Naive thymus-derived CD4-positive, alpha-beta T cell (primary cell): ENCODE data around the gene VASH2. TPM values are rescaled to one million over a fixed set of nuclear protein-coding genes. Genes with fewer than 3 reads are reported as not detected.

ENCODE experiments used
- ATAC-seq: fragments of 150-1000 bp; cut with Tn5 transposase; 2 replicates; pipeline ENCODE4 v1.10.0; 2021; ENCODE audit warnings: mild to moderate bottlenecking, moderate library complexity
- CTCF ChIA-PET: fragments of 350-600 bp; sonication (Branson Sonifier 250); formaldehyde crosslinking; loops from one replicate; lab custom pipeline; 2021; ENCODE audit warnings: antibody characterized with exemption; lab: Charles Lee
- POLR2A ChIA-PET: fragments of 350-600 bp; sonication (Branson Sonifier 250); formaldehyde crosslinking; loops from one replicate; lab custom pipeline; 2021; ENCODE audit warnings: antibody characterized with exemption, inconsistent platforms; lab: Charles Lee
- DNase-seq, 9 donors: peaks; one replicate each; pipeline versions ENCODE4 v3.0.0 to v3.0.0-alpha.2; 2020 to 2022; ENCODE audit warnings: mixed read lengths in 1 of 9
- H3K27ac ChIP-seq: one replicate; pipeline ENCODE4 v1.7.0; 2013; ENCODE audit warnings: mild to moderate bottlenecking, low read depth, low read length, moderate library complexity
- H3K27me3 ChIP-seq, 2 donors: one replicate each; pipeline ENCODE4 v1.7.0; 2013; ENCODE audit warnings: low read length in 2 of 2, mild to moderate bottlenecking in 2 of 2, moderate library complexity in 2 of 2; ENCODE audit not compliant: control insufficient read depth in 2 of 2, insufficient read depth in 2 of 2
- H3K36me3 ChIP-seq, 3 experiments: 1 replicate in 2 of 3; 2 replicates in 1 of 3; pipeline ENCODE4 v1.7.0; 2013; ENCODE audit warnings: low read length in 3 of 3, mild to moderate bottlenecking in 3 of 3, moderate library complexity in 1 of 3; ENCODE audit not compliant: insufficient read depth in 3 of 3, control insufficient read depth in 2 of 3
- H3K4me1 ChIP-seq, 2 donors: one replicate each; pipeline ENCODE4 v1.7.0; 2013; ENCODE audit warnings: low read length in 2 of 2, mild to moderate bottlenecking in 2 of 2, moderate library complexity in 1 of 2; ENCODE audit not compliant: control insufficient read depth in 2 of 2, insufficient read depth in 2 of 2
- H3K4me3 ChIP-seq: 2 replicates; pipeline ENCODE4 v1.7.0; 2013; ENCODE audit warnings: mild to moderate bottlenecking, low read length
- H3K9me3 ChIP-seq, 3 experiments: 1 replicate in 2 of 3; 2 replicates in 1 of 3; pipeline ENCODE4 v1.7.0; 2013; ENCODE audit warnings: low read length in 3 of 3; ENCODE audit not compliant: control insufficient read depth in 2 of 3
- H3K27ac Mint-ChIP-seq, 9 donors: one replicate each; pipeline ENCODE4 v1.8.0; 2020 to 2022; ENCODE audit warnings: mixed read lengths in 9 of 9, mild to moderate bottlenecking in 8 of 9, moderate library complexity in 5 of 9, inconsistent platforms in 2 of 9
- H3K27me3 Mint-ChIP-seq, 5 donors: one replicate each; pipeline ENCODE4 v1.8.0; 2021 to 2022; ENCODE audit warnings: mixed read lengths in 5 of 5, mild to moderate bottlenecking in 1 of 5
- H3K36me3 Mint-ChIP-seq, 5 donors: one replicate each; pipeline ENCODE4 v1.8.0; 2020 to 2022; ENCODE audit warnings: mixed read lengths in 5 of 5, mild to moderate bottlenecking in 3 of 5, inconsistent platforms in 1 of 5
- H3K4me1 Mint-ChIP-seq, 7 donors: one replicate each; pipeline ENCODE4 v1.8.0; 2020 to 2022; ENCODE audit warnings: mixed read lengths in 7 of 7, mild to moderate bottlenecking in 3 of 7, inconsistent platforms in 1 of 7
- H3K4me3 Mint-ChIP-seq, 10 donors: one replicate each; pipeline ENCODE4 v1.8.0; 2020 to 2022; ENCODE audit warnings: mild to moderate bottlenecking in 10 of 10, mixed read lengths in 10 of 10, moderate library complexity in 6 of 10, inconsistent platforms in 2 of 10
- H3K9me3 Mint-ChIP-seq, 11 donors: one replicate each; pipeline ENCODE4 v1.8.0; 2020 to 2022; ENCODE audit warnings: mixed read lengths in 11 of 11, mild to moderate bottlenecking in 4 of 11, inconsistent platforms in 1 of 11, moderate library complexity in 1 of 11
- intact Hi-C, 2 donors: fragments of 100-400 bp; cut with micrococcal nuclease; formaldehyde crosslinking; loops; one replicate each; pipeline ENCODE4 v1.15.1; 2023
- polyA plus RNA-seq, 2 donors: library from polyadenylated mRNA; unstranded; fragments of 300-500 nt; fragmentation: Illumina TruSeq; gene quantifications; one replicate each; pipeline ENCODE4 v1.2.3, GENCODE V29; 2021
- total RNA-seq, 6 experiments: library from RNA in 5 of 6; stranded (reverse) in 5 of 6; gene quantifications; 1 replicate in 5 of 6; 2 replicates in 1 of 6; pipeline ENCODE4 v1.2.3 and lab custom pipeline; 2021 to 2026

The VASH2 gene
- total and polyA plus RNA-seq, 7 experiments from 2014 or later: 0.73 to 1.1 TPM; not detected in 5

DNA sequence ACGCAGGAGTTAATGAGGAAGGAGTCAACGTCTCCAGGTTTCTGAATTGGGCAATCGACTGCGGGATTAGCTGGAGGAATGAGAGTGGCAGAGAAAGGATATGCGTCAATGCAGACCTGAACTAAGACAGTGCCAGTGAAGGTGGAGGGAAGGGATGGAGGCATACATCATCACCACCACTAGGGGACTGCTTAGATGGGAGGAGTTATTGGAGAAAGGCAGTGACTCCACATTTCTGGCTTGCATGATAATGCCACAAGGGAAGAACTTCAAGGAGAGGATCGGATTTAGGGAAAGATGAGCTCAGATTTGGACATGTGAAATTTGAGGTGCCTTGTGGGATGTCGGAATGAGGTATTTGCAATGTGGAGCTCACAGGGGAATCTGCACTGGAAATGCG is 17.5 kb downstream of the VASH2 start:
- Histone ChIP-seq H3K27ac (no peak overlapping the region), H3K27me3 (peaks cover 0 to 4% of the 10 kb centered on the region in 2 donors), H3K4me1 (no peaks in the 10 kb centered on the region), H3K4me3 (no peak overlapping the region), H3K36me3 (no peaks in the 10 kb centered on the region), H3K9me3 (no peaks in the 10 kb centered on the region)
- no peak overlapping the region for H3K27ac Mint-ChIP-seq
- peaks cover 0 to 1% (median 0%) of the 10 kb centered on the region in 11 donors for H3K9me3 Mint-ChIP-seq
- H3K36me3 Mint-ChIP-seq: peaks cover 0 to 3% (median 0%) of the 10 kb centered on the region in 5 donors
- ChIA-PET CTCF (no interaction called here), POLR2A (no interaction called here)
- ATAC-seq (no peak), DNase-seq (no peak)
- peaks cover 13 to 38% (median 13%) of the 10 kb centered on the region in 5 donors for H3K27me3 Mint-ChIP-seq
- intact Hi-C loops: no loop called here
- peaks cover 0 to 5% (median 0%) of the 10 kb centered on the region in 7 donors for H3K4me1 Mint-ChIP-seq
- no peak overlapping the region for H3K4me3 Mint-ChIP-seq

DNA sequence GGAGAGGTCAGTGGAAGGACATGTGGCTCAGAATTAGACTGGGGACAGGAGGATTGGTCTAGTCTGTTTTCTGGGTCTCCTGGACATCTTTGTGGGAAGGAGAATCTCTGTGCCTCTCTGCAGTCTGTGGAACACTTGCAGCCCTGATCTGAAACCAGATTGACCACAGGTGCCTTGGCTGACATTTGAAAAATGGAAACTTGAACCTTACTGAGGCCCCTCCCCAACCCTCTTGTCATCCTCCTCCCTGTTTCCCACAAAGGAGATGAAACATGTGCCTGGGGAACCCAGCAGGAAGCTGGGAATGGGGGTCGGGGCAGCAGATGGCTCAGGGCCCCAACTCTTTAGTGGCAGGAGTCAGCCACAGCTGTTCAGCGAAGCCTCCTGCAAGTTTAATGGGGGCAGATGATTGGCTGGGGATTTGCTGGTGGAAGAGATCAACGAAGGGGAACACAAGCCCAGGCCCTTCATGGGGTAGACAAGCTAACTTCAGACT is 18.1 kb downstream of the VASH2 start:
- H3K9me3 Mint-ChIP-seq: peaks cover 0 to 1% (median 0%) of the 10 kb centered on the region in 11 donors
- no peaks in the 10 kb centered on the region for H3K9me3 ChIP-seq
- peaks cover 0 to 4% of the 10 kb centered on the region in 2 donors for H3K27me3 ChIP-seq
- H3K36me3 ChIP-seq: no peaks in the 10 kb centered on the region
- no peak overlapping the region for H3K4me3 ChIP-seq
- no peak overlapping the region for H3K27ac Mint-ChIP-seq
- peaks cover 0 to 5% (median 0%) of the 10 kb centered on the region in 7 donors for H3K4me1 Mint-ChIP-seq
- H3K36me3 Mint-ChIP-seq: peaks cover 0 to 3% (median 0%) of the 10 kb centered on the region in 5 donors
- no peak overlapping the region for H3K4me3 Mint-ChIP-seq
- POLR2A ChIA-PET: no interaction called here
- no peaks in the 10 kb centered on the region for H3K4me1 ChIP-seq
- intact Hi-C loops: no loop called here
- H3K27me3 Mint-ChIP-seq: peaks cover 13 to 40% (median 13%) of the 10 kb centered on the region in 5 donors
- no peak for DNase-seq
- no peak overlapping the region for H3K27ac ChIP-seq
- ATAC-seq: no peak
- CTCF ChIA-PET: no interaction called here

DNA sequence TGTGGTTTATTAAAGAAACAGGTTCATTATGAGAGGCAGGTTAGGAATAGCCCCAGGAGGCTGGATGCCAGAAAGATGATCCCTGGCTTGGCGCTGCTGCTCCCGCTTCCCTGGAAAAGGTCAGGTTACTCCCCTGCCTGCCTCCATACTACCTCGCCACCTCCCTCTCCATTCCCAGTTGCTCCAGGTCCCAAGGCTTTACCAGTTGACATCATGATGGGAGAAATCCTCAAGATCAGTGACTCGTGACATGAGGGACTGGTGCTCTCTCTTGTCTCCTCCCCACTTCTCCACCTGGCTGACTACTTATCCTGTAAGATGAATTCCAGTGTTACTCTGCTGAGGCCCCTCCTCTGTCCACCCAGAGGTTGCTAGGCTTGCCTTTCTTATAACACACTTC is 19.7 kb downstream of the VASH2 start:
- Histone ChIP-seq H3K36me3 (no peaks in the 10 kb centered on the region), H3K9me3 (no peaks in the 10 kb centered on the region), H3K4me3 (no peak overlapping the region), H3K27me3 (peaks cover 0 to 4% of the 10 kb centered on the region in 2 donors), H3K27ac (no peak overlapping the region), H3K4me1 (no peaks in the 10 kb centered on the region)
- intact Hi-C loops: no loop called here
- Mint-ChIP-seq H3K36me3 (peaks cover 0 to 3% (median 0%) of the 10 kb centered on the region in 5 donors), H3K9me3 (no peaks in the 10 kb centered on the region), H3K27me3 (peaks cover 8 to 35% (median 13%) of the 10 kb centered on the region in 5 donors), H3K4me3 (no peak overlapping the region), H3K27ac (no peak overlapping the region), H3K4me1 (peaks cover 0 to 5% (median 0%) of the 10 kb centered on the region in 7 donors)
- DNase-seq (no peak), ATAC-seq (no peak)
- POLR2A ChIA-PET: no interaction called here
- CTCF ChIA-PET: no interaction called here

DNA sequence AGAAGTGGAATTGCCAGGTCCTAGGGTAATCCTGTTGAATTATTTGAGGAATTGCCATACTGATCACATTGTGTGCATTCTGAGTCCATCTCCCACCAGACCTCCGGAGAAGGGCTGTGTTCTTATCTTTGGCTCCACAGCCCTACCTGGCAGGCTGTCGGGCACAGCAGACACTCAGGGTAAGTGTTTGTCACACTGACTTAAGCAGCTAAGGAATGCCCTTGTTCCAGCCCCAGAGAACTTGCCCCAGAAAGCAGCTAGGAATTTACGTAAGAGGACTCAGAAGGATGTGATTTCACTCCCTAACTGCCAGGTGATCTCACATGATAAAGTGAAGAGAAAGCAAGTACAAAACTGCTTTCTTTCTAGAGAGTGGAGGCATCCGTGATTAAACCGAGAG is 21.0 kb downstream of the VASH2 start:
- no peak overlapping the region for H3K4me3 Mint-ChIP-seq
- DNase-seq (no peak), ATAC-seq (no peak)
- peaks cover 4 to 28% (median 11%) of the 10 kb centered on the region in 5 donors for H3K27me3 Mint-ChIP-seq
- Histone ChIP-seq H3K27ac (no peak overlapping the region), H3K27me3 (no peaks in the 10 kb centered on the region), H3K9me3 (no peaks in the 10 kb centered on the region), H3K36me3 (no peaks in the 10 kb centered on the region), H3K4me3 (no peak overlapping the region), H3K4me1 (no peaks in the 10 kb centered on the region)
- peaks cover 0 to 5% (median 3%) of the 10 kb centered on the region in 7 donors for H3K4me1 Mint-ChIP-seq
- intact Hi-C loops: no loop called here
- ChIA-PET POLR2A (no interaction called here), CTCF (no interaction called here)
- no peaks in the 10 kb centered on the region for H3K9me3 Mint-ChIP-seq
- no peak overlapping the region for H3K27ac Mint-ChIP-seq
- peaks cover 0 to 3% (median 0%) of the 10 kb centered on the region in 5 donors for H3K36me3 Mint-ChIP-seq

DNA sequence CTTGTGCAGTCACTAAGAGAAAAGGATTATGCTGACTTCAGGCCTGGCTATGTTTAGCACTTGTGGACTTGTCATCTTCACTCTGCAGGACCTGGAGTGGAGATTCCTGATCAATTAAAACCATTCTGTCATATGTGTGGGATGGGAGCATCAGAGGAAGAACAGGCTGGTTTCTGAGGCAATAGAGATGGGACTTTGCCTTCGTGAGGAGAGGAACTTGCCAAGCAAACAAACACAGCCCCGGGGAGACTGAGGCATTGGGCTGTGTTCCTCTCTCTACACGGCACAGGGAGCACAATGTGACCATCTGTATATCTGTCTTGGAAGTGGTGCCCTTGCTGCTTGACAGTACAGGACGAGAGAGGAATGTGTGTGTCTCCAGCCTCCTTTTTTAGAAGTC is 23.1 kb downstream of the VASH2 start:
- H3K4me1 Mint-ChIP-seq: peaks cover 0 to 3% (median 0%) of the 10 kb centered on the region in 7 donors
- peaks cover 0 to 17% (median 4%) of the 10 kb centered on the region in 5 donors for H3K27me3 Mint-ChIP-seq
- Histone ChIP-seq H3K9me3 (no peaks in the 10 kb centered on the region), H3K4me3 (no peak overlapping the region), H3K4me1 (no peaks in the 10 kb centered on the region), H3K36me3 (no peaks in the 10 kb centered on the region), H3K27me3 (no peaks in the 10 kb centered on the region), H3K27ac (no peak overlapping the region)
- DNase-seq (no peak), ATAC-seq (no peak)
- CTCF ChIA-PET: no interaction called here
- POLR2A ChIA-PET: no interaction called here
- intact Hi-C loops: no loop called here
- no peak overlapping the region for H3K4me3 Mint-ChIP-seq
- H3K9me3 Mint-ChIP-seq: no peaks in the 10 kb centered on the region
- H3K27ac Mint-ChIP-seq: no peak overlapping the region
- H3K36me3 Mint-ChIP-seq: no peaks in the 10 kb centered on the region

DNA sequence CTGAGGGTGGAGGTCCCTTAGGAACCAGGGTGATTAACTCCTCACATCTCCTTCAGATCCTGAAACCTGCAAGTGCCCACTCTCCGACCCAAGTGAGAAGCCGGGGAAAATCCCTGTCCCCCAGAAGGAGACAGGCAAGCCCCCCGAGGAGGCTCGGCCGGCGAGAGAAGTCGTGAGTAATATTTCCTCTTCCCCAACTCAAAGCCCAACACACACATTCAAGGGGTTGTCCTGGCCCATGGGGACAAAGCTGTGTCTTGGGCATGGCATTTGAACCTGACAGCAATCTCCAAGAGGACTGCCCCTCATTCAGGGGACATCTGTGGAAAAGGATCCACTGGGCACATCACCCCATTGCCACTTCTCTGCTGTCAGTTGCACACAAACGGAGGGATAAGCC is 23.6 kb downstream of the VASH2 start:
- POLR2A ChIA-PET: no interaction called here
- Mint-ChIP-seq H3K27ac (no peak overlapping the region), H3K36me3 (no peaks in the 10 kb centered on the region), H3K27me3 (peaks cover 0 to 22% (median 4%) of the 10 kb centered on the region in 5 donors), H3K4me3 (no peak overlapping the region), H3K4me1 (peaks cover 0 to 6% (median 0%) of the 10 kb centered on the region in 7 donors), H3K9me3 (no peaks in the 10 kb centered on the region)
- intact Hi-C loops: no loop called here
- CTCF ChIA-PET: no interaction called here
- no peaks in the 10 kb centered on the region for H3K36me3 ChIP-seq
- DNase-seq: no peak
- no peaks in the 10 kb centered on the region for H3K4me1 ChIP-seq
- no peaks in the 10 kb centered on the region for H3K27me3 ChIP-seq
- no peak overlapping the region for H3K4me3 ChIP-seq
- no peak for ATAC-seq
- no peaks in the 10 kb centered on the region for H3K9me3 ChIP-seq
- H3K27ac ChIP-seq: no peak overlapping the region

DNA sequence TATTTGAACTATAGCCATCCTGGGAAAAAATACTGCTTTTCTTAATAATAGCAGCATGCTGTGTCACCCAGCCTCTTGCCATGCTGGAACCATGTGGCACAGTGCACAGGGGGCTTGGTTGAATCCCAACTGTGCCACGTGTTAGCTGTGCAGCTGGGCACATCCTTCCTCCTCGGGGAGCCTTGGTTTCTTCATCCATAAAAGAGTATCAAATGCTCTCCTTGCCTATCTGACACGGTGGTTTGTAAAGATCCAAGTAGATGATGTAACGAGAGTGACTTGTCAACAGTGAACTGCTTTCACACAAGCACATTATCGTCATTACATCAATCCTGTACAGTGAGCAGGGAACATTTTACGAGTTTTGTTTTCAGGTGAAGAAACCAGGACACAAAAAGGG is 24.4 kb downstream of the VASH2 start:
- Histone ChIP-seq H3K27me3 (no peaks in the 10 kb centered on the region), H3K4me3 (no peak overlapping the region), H3K4me1 (no peaks in the 10 kb centered on the region), H3K9me3 (no peaks in the 10 kb centered on the region), H3K36me3 (no peaks in the 10 kb centered on the region), H3K27ac (no peak overlapping the region)
- intact Hi-C loops: no loop called here
- Mint-ChIP-seq H3K4me1 (peaks cover 0 to 6% (median 0%) of the 10 kb centered on the region in 7 donors), H3K4me3 (no peak overlapping the region), H3K27me3 (peaks cover 0 to 18% (median under 1%) of the 10 kb centered on the region in 5 donors), H3K9me3 (no peaks in the 10 kb centered on the region), H3K27ac (no peak overlapping the region), H3K36me3 (no peaks in the 10 kb centered on the region)
- CTCF ChIA-PET: interaction anchor here (0.6 kb wide), 1 partner anchor 289 kb away, joined by 3 read pairs; no protein-coding TSS in a partner anchor
- no peak for ATAC-seq
- POLR2A ChIA-PET: no interaction called here
- peak in 1 of 9 donors; percentile 8 for DNase-seq
